ENCODE measurements around the gene KRTAP10-1. TPM values are rescaled to one million over a fixed set of nuclear protein-coding genes. Genes with fewer than 3 reads are reported as not detected.
A peak's percentile ranks its signal among the peaks of the same experiment; 100 is the strongest.

Gene KRTAP10-1
- total RNA-seq, 1 experiment from 2014 or later: not detected

GRCh38 chr21:44518686-44519085, 21.3 kb downstream of the KRTAP10-1 start:
- Histone ChIP-seq H3K36me3 (no peaks in the 10 kb centered on the region), H3K4me3 (no peak overlapping the region), H3K9me3 (peaks cover 6% of the 10 kb centered on the region), H3K27me3 (peaks cover 8% of the 10 kb centered on the region; the same call in 1 of the 2 replicates)
- no peak for DNase-seq

- H3K27me3 ChIP-seq: peaks cover 8% of the 10 kb centered on the region; the same call in 1 of the 2 replicates
- peak; percentile 71 for DNase-seq
- H3K4me3 ChIP-seq: peak overlapping the region; percentile 6; the same call in 1 of the 2 replicates
- H3K36me3 ChIP-seq: no peaks in the 10 kb centered on the region
- peaks cover 3% of the 10 kb centered on the region; the same call in 1 of the 2 replicates for H3K9me3 ChIP-seq
Observed at GRCh38 chr21:44517175-44517899, 22.7 kb downstream of the KRTAP10-1 start.

GRCh38 chr21:44516828-44517174, 23.2 kb downstream of the KRTAP10-1 start:
- Histone ChIP-seq H3K9me3 (peaks cover 3% of the 10 kb centered on the region; the same call in 1 of the 2 replicates), H3K27me3 (peaks cover 8% of the 10 kb centered on the region; the same call in 1 of the 2 replicates), H3K4me3 (no peak overlapping the region), H3K36me3 (no peaks in the 10 kb centered on the region)
- DNase-seq: no peak

GRCh38 chr21:44516342-44516741, 23.7 kb downstream of the KRTAP10-1 start:
- DNase-seq: no peak
- H3K27me3 ChIP-seq: peaks cover 8% of the 10 kb centered on the region; the same call in 1 of the 2 replicates
- H3K4me3 ChIP-seq: no peak overlapping the region
- H3K9me3 ChIP-seq: peaks cover 3% of the 10 kb centered on the region; the same call in 1 of the 2 replicates
- no peaks in the 10 kb centered on the region for H3K36me3 ChIP-seq

GRCh38 chr21:44515359-44516165, 24.4 kb downstream of the KRTAP10-1 start:
- no peak overlapping the region for H3K4me3 ChIP-seq
- no peaks in the 10 kb centered on the region for H3K36me3 ChIP-seq
- H3K27me3 ChIP-seq: peaks cover 8% of the 10 kb centered on the region; the same call in 1 of the 2 replicates
- peaks cover 3% of the 10 kb centered on the region; the same call in 1 of the 2 replicates for H3K9me3 ChIP-seq
- DNase-seq: no peak

- H3K27me3 ChIP-seq: peaks cover 7% of the 10 kb centered on the region; the same call in 1 of the 2 replicates
- no peak overlapping the region for H3K4me3 ChIP-seq
- H3K36me3 ChIP-seq: no peaks in the 10 kb centered on the region
- H3K9me3 ChIP-seq: peaks cover 3% of the 10 kb centered on the region; the same call in 1 of the 2 replicates
- no peak for DNase-seq
Observed at GRCh38 chr21:44514746-44515358, 25.1 kb downstream of the KRTAP10-1 start.

- Histone ChIP-seq H3K27me3 (peaks cover 2% of the 10 kb centered on the region; the same call in 1 of the 2 replicates), H3K4me3 (no peak overlapping the region), H3K36me3 (no peaks in the 10 kb centered on the region)
Observed at GRCh38 chr21:44514218-44514520, 25.8 kb downstream of the KRTAP10-1 start.

GRCh38 chr21:44513389-44514217, 26.4 kb downstream of the KRTAP10-1 start:
- peak; percentile 44 for DNase-seq
- H3K36me3 ChIP-seq: no peaks in the 10 kb centered on the region
- no peak overlapping the region for H3K4me3 ChIP-seq
- no peaks in the 10 kb centered on the region for H3K27me3 ChIP-seq
- peaks cover 3% of the 10 kb centered on the region; the same call in 1 of the 2 replicates for H3K9me3 ChIP-seq

More at GRCh38 chr21:44514218-44514520, 25.8 kb downstream of the KRTAP10-1 start:
- peaks cover 3% of the 10 kb centered on the region; the same call in 1 of the 2 replicates for H3K9me3 ChIP-seq
- no peak for DNase-seq

GRCh38 chr21:44512496-44513388, 27.3 kb downstream of the KRTAP10-1 start:
- no peak overlapping the region for H3K4me3 ChIP-seq
- DNase-seq: no peak
- H3K27me3 ChIP-seq: no peaks in the 10 kb centered on the region
- H3K36me3 ChIP-seq: no peaks in the 10 kb centered on the region
- H3K9me3 ChIP-seq: peaks cover 3% of the 10 kb centered on the region; the same call in 1 of the 2 replicates

- no peaks in the 10 kb centered on the region for H3K36me3 ChIP-seq
- no peak overlapping the region for H3K4me3 ChIP-seq
- DNase-seq: no peak
- no peaks in the 10 kb centered on the region for H3K27me3 ChIP-seq
- no peaks in the 10 kb centered on the region for H3K9me3 ChIP-seq
Observed at GRCh38 chr21:44511938-44512275, 28.1 kb downstream of the KRTAP10-1 start.

- H3K4me3 ChIP-seq: no peak overlapping the region
- H3K9me3 ChIP-seq: no peaks in the 10 kb centered on the region
- DNase-seq: no peak
Observed at GRCh38 chr21:44511219-44511937, 28.6 kb downstream of the KRTAP10-1 start.

GRCh38 chr21:44510508-44511218, 29.3 kb downstream of the KRTAP10-1 start:
- Histone ChIP-seq H3K36me3 (no peaks in the 10 kb centered on the region), H3K27me3 (no peaks in the 10 kb centered on the region), H3K4me3 (no peak overlapping the region), H3K9me3 (no peaks in the 10 kb centered on the region)
- DNase-seq: peak; percentile 39

More at GRCh38 chr21:44511219-44511937, 28.6 kb downstream of the KRTAP10-1 start:
- H3K27me3 ChIP-seq: no peaks in the 10 kb centered on the region
- H3K36me3 ChIP-seq: no peaks in the 10 kb centered on the region

GRCh38 chr21:44510109-44510507, 29.9 kb downstream of the KRTAP10-1 start:
- Histone ChIP-seq H3K36me3 (no peaks in the 10 kb centered on the region), H3K27me3 (no peaks in the 10 kb centered on the region), H3K9me3 (no peaks in the 10 kb centered on the region), H3K4me3 (no peak overlapping the region)
- no peak for DNase-seq

- Histone ChIP-seq H3K36me3 (no peaks in the 10 kb centered on the region), H3K9me3 (no peaks in the 10 kb centered on the region), H3K27me3 (no peaks in the 10 kb centered on the region), H3K4me3 (no peak overlapping the region)
- peak; percentile 47 for DNase-seq
Observed at GRCh38 chr21:44509539-44509938, 30.5 kb downstream of the KRTAP10-1 start.

Data from MG63 (cell line).